Measurements from ENCODE around the gene CXCR4. TPM values are rescaled to one million over a fixed set of nuclear protein-coding genes. Genes with fewer than 3 reads are reported as not detected.

Gene CXCR4
- total RNA-seq, 1 donor from 2014 or later: 3.6 TPM

DNA sequence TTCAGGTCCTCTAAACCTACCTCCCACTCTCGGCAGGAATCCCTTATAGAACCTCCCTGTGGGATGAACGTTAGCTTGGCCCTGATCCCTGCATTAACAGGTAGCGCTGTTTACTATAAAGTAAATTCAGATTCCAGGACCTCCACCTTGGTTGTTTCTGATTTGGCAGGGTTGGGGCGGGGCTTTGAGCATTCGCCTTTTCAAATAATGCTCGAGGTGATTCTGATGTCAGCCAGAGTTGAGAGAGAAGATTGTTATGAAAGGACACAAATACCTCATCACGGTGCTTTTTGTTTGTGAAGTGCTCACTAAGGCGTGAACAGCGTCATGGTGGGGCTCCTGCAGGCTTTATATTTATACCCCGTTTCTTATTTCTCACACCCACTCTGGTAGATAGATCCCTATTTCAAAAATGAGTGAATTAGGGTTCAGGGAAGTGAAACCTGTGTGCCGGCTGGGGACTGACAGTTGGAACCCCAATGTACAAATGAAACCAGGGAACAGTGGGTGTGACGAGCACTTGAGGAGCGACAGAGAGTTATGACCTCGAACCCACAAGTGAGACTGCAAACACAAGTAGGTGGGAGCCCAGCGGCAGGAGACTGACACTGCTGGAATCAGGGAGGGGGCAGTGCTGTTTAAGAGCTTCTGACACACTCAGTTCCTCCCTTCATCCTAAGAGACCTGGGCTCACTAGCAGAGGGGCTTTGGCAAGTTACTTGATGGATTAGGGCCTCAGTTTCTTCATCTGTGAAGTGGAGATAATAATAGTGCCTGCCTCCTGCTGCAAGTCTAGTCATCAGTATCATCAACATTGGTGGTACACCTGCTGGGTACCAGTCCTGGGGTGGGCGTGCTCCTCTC lies 14.2 kb upstream of the CXCR4 start:
- ATAC-seq: peak; percentile 63

DNA sequence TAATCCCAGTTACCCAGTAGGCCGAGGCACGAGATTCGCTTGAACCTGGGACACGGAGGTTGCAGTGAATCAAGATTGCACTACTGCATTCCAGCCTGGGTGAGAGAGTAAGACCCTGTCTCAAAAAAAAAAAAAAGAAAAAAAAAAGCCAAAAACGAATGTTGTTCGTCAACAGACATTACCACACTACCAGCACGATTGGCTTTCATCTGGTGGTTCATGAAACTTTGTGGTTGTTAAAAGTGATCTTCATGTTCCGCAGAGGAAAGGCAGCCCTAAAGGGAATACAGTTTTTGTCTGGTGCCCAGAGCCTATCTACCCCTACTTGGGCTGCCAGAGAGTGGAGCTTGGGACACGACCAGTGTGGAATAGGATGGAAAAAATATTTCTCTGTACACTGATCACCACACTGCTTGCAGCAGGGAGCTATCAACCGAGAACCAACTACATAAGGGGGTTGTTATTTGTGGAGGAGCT lies 13.6 kb upstream of the CXCR4 start:
- peak; percentile 2 for ATAC-seq

DNA sequence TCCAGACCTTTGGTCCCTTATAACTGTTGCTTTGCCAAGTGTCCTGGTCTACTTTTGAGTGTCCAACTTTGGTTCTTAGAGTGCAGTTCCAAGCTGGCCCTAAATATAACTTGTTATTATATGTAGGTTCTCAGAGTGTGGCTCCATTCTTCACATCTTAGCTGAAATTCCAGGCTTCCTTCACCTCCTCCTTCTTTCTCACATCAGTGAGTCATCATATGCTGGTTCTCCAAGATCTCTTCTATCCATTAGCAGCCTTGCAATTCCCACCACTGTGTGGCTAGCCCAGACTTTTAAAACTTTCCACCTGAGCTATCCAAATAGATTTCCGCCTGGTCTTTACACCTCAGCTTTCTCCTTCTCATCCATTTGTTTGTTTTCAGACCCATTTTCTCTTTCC lies 12.6 kb upstream of the CXCR4 start:
- no peak for ATAC-seq

DNA sequence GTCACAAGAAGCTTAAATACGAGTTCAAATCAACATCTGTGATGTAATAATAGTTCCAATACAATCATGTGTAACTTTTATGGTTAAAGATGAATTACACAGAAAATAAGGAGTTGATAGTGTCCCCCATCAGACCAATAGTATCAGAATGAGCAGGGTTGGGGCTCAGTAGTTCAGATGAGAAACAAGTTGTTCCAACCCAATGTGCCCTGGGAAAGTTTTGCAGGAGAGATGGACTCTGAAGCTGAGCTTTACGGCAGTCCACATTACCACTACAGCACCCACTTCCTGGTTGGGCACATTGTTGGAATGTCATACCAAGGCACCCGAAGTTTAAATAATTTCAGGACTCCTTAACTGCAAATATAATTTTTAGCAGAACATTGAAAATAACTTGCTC lies 12.1 kb upstream of the CXCR4 start:
- no peak for ATAC-seq

DNA sequence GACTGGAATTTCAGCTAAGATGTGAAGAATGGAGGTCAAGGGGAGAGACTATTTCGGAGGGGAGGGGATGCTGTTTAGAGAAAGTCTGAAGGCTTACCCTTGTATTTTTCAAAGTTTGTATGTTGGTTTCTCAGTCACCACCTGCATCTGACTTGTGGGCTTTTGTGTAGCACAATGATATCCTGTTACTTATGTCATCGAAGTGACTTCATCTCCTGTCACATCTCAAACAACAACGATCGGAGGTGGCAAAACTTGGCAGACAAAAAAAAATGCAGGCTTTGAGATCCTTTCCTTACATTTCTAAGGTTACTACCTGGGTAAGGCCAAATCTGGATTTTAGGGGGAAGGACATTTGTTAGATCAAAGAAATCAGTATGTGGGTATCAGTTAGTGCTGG lies 11.7 kb upstream of the CXCR4 start:
- no peak for ATAC-seq

DNA sequence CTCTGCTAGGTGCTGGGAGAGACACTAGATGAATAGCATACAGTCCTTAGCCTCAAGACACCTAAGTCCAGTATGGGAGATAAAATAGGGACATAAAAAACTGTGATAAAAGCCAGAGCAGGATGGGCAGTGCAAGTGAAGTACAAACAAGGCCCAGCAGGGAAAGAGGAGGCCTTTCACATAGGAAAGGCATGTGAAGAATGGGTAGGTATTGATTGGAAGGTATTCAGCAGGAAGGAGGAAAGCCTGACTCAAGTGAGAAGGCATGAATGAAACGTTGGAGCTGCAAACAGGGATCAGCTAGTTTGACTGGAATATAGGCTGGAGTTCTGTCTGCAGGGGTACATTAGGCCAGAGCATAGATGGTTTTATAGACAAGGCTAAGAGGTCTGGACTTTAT lies 11.0 kb upstream of the CXCR4 start:
- no peak for ATAC-seq

DNA sequence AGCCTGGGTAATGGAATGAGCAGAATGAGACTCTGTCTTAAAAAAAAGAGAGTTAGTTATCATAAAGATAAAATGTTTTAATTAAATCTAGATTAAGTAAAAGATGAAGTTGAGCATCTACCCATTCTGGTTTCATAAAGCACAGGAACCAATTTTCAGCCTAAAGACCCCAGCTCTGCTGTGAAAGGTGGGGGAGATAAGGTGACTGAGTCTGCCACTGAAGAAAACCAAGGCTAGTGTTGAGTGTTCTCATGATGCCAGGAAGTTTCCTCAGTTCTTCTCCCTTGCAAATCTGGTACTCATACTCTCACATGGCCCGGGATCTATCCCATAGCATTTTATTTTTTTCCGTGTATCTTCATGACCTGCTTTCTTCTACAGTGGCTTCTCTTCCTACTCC lies 10.4 kb upstream of the CXCR4 start:
- no peak for ATAC-seq

DNA sequence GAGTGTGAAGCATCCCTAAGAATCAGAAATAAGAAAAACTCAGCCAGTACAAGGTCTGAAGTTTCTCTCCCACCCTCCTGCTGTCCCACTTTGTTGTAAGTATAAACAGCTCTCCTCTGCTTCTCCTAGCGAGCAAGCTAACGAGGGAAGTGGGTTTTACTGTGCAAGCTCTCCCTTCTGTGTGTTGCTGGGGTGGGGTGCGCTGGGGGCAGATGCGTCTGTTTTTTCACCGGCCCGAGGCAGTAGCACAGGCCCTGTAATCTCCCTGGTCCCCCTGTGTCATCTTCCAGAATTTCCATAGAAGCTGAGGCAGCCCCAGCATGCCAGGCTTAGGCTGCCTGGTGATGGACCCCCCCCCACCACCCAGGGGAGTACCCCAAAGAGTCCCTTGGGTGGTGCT lies 9.4 kb upstream of the CXCR4 start:
- ATAC-seq: no peak

DNA sequence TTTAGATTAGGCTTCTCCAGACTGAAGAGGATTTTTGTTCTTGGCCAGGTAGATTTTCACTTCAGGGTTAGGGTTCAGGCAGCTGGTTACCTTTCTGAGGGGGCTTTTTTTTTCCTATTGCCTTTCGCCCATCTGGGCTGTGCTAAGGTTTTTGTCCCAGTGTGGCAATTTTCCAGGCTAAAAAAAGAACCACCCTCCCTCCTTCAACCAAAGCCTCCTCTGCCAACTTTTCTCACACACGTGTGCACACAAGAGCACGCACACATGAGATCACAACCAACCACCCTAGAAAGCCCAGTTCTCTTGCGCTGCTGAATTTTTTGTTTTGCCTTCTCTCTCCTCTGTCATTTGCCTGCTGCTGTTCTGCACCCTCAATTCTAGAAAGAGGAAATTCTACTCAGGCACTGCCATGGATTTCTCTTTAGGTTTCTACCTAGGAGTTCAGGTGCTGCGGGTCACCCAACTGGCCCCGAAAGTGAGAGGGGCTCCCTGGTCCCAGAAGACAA lies 8.5 kb upstream of the CXCR4 start:
- ATAC-seq: no peak

DNA sequence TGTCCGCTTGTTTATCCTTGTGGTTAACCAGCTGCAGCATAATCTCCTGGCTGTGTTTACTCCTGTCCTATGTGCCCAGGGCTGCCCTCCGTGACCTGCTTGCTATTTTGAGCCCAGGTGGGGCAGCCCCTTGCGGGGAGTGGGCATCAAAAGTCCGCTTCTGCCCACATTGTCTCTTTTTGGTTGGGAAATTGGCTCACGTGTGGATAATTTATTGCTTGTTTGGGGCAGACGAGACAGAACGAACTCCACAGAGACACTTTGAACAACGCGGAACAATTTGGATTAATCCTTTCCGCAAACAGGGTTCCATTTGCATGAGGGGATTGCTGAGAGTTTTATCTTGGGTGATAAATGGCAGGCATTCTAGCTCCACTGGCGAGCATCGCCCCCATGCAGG lies 8.1 kb upstream of the CXCR4 start:
- no peak for ATAC-seq

DNA sequence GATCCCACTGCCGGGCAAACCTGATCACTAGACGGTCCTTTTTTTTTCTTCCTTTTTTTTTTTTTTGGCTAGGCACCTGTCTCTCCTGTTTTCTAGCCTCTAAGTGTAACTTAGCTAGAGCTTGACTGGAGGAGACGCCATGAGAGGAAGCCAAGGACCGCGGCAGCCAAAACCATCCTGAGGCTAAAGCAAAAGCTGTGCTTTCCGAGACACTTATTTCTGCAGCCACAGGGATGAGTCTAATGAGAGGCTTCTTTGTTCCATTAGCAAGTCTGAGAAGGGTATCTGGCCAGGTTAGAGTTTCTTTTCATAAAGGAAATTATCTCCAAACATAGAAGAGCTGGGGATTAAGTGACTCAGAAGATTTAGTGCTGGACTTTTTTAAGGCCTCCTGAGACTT lies 7.3 kb upstream of the CXCR4 start:
- no peak for ATAC-seq

DNA sequence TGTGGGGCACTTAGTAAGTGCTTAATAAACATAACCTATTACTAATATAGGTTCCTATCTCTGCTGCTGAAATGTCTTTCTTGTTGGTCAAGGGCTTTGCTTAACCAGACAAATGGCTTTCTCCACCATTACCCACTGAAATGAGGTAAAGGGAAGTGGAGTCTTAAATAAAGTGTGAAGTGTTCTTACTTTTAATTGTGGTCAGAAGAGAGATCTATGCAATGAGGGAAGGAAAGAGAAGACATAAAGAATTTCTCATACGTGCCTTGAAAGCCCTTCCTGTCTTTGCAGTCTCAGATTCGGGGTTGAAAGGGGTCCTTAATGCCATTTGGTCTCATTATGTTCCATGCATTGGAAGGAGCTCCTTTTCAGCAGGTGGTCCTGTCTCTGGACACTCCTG lies 6.9 kb upstream of the CXCR4 start:
- no peak for ATAC-seq

DNA sequence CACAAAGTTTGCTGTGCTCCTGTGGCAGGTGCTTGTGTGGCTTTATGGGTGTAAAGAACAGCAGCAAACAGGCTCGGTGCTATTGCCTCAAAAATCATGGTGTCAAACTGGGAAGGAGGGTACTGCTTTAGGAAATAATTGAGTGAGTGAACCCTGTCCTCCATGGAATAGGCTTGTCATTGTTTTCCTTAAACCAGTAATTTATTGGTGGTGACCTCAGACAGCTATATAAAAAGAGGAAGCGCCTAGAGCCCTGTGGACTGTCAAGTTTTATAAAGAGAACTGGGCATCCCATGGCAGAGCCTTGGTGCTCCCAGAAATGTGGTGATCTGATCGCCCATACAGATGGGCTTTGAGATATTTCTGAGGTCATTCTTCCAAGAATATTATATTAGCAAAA lies 4.7 kb upstream of the CXCR4 start:
- ATAC-seq: no peak

DNA sequence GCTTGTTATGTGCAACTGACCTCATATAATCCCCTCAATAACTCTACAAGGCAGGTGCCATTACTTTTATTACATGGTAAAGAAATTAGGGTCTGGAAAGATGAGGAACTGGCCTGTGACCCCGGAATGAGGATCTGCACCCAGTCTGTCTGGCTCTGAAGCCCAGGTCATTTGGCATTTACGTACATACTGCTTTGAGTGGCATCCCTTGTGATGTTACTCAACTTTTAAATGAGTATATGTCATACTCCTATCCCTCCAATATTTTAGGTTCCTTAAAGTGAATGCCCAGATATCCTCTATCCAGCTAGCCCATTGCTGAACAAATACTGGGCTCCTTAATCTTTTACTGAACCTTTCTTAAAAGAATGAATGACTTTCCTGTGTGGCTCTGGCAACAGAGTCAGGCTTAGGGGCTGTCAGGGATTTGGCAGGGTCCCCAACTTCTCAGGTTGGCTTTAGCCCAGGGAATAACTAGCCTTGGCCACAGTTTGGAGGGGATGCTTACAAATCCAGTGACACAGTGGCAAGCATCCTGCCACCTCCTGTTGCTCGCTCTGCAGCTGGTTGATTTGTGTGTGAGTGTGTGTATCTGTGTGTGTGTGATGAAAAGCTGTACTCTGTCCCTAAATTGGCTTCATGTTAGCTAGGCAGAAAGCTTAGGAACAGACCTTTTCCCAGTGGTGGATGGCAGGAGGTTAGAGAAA lies 3.4 kb upstream of the CXCR4 start:
- ATAC-seq: no peak

DNA sequence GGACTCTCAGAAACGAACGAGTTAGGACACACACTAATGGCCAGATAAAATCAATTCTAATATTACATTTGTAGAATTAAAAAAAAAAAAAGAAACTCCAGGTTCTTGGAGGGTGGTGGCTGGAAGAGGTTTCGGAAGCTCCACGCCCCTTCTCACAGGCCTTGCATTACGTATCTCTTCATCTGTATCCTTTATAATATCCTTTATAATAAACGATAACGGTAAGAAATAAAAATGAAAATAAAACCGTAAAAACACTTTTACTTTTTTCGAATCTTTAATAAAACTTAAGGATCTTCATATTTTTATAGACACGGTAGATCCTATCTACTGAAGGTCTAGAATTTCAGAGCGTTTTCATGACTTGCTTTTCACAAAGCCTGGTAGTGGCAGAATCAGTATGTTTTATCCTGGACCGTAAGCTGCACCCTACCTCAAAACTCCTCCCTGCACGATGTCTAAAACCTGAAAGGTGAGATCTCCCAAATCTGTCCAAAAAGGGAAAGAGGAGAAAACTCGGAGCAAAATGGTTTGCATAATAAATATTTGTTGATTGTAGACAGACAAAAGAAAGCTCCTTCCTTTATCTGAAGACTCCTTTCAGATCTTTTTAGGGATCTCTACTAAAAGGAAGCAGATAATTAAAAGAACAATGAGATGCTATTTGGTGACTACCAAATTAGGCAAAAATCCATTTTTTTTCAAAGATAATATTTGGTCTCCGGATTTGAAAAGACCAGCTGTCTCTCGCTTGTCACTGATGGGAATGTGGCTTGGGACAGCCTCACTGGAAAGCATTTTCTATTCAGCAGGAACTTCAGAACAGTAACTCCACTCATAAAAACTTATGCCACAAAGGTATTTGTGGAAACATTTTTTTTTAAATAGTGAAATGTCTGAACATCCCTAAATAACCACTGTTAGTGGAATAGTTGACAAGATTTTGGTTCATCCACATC lies 2.0 kb upstream of the CXCR4 start:
- ATAC-seq: no peak

DNA sequence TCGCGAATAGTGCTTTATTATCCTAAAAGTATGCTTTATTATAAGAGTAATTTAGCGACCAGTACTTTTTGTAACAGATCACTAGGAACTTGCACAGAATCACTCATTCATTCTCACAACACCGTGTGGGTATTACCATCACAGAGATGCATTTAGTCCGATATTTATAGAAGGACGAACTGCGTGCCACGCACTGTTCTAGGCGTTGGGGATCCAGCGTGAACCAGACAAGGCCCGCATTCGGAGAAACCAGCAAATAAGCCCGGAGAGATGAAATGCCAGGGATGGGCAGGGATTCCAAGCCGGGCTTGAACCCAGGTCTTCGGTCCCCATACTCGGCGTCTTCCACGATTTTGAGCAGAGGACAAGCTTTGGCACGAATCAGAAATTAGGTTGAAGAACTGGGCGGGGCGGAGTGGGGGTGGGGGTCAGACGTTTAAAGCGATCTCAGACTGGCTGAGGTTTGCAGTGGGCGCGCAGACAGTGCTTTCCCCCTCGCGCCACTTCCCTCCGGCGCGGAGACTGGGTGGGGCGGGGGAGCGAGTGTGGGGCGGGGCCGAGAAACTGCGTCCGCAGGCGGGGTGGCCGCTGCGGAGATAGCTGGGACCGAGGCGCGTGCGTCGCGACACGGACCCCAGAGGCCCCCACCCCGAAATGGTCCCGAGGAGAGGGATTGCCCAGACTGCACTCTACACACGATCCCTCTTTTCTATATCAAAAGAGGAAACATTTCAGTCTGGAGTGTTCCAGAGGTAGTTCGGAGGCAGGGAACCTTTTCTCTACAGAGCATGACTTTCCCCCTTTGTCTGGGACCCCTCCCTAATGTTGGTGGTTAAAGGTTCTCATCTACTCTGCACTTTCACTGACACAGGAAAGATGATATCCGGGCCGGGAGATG lies 1.1 kb upstream of the CXCR4 start:
- ATAC-seq: peak; percentile 56

DNA sequence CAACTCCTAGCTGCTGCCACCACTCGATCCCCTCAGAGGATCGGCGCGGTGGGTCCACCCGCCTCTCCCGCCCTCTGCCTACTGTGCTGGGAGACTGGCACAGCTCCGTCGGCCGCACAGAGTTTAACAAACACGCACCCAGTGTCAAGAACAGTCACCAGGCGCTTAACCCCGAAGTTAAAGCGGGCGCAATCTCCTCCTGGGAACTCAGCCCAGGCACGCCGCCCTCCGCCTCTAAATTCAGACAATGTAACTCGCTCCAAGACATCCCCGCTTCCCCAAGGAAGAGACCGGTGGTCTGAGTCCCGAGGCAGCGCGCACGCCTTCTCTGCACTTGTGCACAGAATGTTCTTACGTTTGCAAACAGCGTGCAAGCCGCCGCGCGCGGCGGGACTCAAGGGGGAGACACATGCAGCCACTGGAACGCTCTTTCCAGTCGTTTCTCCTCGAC lies 533 bp downstream of the CXCR4 start:
- ATAC-seq: peak; percentile 4

DNA sequence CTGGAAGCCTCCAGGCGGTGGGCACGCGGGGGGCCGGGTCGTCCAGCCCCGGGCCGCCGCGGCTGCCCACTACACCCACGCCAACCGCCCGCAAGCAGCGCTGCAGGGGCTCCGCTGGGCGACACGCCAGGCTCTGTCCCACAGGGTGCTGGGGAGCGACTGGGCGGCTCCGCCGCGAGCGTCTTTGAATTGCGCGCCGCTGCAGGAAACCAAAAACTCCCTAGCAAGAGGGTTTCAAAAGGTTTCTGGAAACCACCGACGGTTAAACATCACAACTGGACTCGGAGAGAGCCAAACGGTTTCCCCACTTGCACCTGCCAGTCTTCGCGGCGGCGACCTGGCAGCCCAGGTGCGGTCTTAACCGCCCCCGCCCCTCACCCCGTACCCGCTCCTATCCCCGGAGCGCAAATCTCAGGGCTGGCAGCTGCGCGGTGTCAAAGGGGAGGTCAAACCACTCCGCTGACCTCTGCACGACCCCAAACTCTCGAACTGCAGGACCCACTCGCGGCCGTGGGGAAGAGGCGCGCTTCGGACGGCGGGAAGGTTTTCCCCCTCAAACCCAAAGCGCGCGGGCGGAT lies 1.0 kb downstream of the CXCR4 start:
- peak; percentile 9 for ATAC-seq

DNA sequence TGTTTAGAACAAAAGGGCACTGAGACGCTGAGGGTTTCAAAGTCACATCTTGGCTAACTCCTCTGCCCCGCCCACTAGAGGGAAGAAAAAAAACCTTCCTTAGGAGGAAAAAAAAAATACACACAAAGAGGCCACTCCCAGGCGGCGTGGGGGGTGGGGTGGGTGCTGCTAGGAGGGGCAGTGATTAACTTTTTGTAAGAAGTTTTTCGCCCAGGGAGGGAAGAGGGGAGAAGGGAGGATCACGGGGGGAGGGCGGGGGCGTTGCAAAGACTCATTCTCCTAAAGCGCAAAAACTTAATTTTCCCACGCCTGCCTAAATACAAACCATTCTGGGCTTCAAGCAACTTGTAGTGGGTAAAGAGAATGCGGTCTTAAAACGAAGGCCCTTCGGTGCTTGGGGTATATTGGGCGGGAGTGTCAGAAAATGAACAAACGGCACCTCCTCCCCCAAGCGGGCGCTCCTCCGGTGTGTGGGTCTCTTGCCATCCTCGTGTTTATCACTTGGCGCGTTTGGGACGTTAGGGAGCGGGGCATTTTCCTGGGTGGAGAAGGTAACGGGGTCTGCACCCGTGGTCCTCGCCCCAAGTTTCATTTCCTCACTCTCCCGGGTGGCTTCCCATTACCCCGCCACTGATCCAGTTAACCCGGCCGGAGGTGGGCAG lies 1.7 kb downstream of the CXCR4 start:
- ATAC-seq: peak; percentile 7

DNA sequence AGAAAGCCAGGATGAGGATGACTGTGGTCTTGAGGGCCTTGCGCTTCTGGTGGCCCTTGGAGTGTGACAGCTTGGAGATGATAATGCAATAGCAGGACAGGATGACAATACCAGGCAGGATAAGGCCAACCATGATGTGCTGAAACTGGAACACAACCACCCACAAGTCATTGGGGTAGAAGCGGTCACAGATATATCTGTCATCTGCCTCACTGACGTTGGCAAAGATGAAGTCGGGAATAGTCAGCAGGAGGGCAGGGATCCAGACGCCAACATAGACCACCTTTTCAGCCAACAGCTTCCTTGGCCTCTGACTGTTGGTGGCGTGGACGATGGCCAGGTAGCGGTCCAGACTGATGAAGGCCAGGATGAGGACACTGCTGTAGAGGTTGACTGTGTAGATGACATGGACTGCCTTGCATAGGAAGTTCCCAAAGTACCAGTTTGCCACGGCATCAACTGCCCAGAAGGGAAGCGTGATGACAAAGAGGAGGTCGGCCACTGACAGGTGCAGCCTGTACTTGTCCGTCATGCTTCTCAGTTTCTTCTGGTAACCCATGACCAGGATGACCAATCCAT lies 2.7 kb downstream of the CXCR4 start:
- no peak for ATAC-seq

All from esophagus mucosa (tissue), 1 donor.